A549 treated with dexamethasone at 1 μM for 4 hours (cell line): ENCODE measurements around the gene ANGPTL5. TPM values are rescaled to one million over a fixed set of nuclear protein-coding genes. Genes with fewer than 3 reads are reported as not detected.

ENCODE experiments used
- total RNA-seq: library from RNA; stranded (reverse); fragments of 200-300 nt; extraction: Qiagen RNA extraction; gene quantifications from 5 replicates; pipeline ENCODE4 v1.2.3, GENCODE V29; 2022

ANGPTL5 gene
- 0.07 to 0.22 TPM (median 0.11 TPM) in 5 replicates for total RNA-seq

GRCh38 chr11:101916422-101916821 is at the start of gene ANGPTL5:
TSS of gene ANGPTL5 (minus strand) at chr11:101916522. CDS start at chr11:101907909, 8,613 bp downstream.

GRCh38 chr11:101914738-101915426 is 1.4 kb downstream of the ANGPTL5 start, which contains the start of gene CEP126:
TSS of gene CEP126 (plus strand) at chr11:101915010. CDS start at chr11:101915285, 275 bp downstream.

Other genes with a start within 250 kb of the ANGPTL5 start
- gene CEP126, start 1.5 kb downstream of the ANGPTL5 start, total RNA-seq = 2.4 to 3.1 TPM (median 2.8 TPM) in 5 replicates
- gene CFAP300, start 130.9 kb upstream of the ANGPTL5 start, total RNA-seq = 5.0 to 7.0 TPM (median 5.6 TPM) in 5 replicates
- gene YAP1, start 193.9 kb upstream of the ANGPTL5 start, total RNA-seq = 49.5 to 82.7 TPM (median 75.4 TPM) in 5 replicates